ENCODE data around the gene USP7. TPM values are rescaled to one million over a fixed set of nuclear protein-coding genes. Genes with fewer than 3 reads are reported as not detected.
A peak's percentile ranks its signal among the peaks of the same experiment; 100 is the strongest.

Gene USP7
- polyA plus RNA-seq, 1 donor, result 151 TPM

DNA sequence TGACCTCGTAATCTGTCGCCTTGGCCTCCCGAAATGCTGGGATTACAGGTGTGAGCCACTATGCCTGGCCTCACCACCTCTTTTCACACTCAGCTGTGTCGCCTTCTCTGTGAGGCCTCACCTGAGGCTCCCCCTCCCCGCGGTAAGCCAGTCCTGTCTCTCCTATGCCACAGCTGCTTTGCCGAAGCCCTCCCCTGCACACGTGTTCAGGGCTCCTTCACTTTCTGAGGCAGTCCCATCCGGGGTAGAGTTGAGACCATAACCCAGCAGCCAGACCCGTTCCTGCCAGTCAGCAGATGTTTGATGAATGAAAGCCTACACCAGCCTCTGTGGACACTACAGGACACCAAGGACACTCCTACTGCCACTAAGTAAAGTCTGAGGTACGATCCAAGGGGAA, 10.6 kb downstream of the USP7 start:
- DNase-seq, result no peak

GRCh38 chr16:8952281-8952751, 11.4 kb downstream of the USP7 start:
- no peak for DNase-seq

GRCh38 chr16:8951447-8952280, 12.0 kb downstream of the USP7 start:
- DNase-seq, result no peak

- no peak for DNase-seq
Observed at GRCh38 chr16:8950580-8951077, 13.1 kb downstream of the USP7 start.

GRCh38 chr16:8949536-8950418, 13.9 kb downstream of the USP7 start:
- DNase-seq, result no peak

DNA sequence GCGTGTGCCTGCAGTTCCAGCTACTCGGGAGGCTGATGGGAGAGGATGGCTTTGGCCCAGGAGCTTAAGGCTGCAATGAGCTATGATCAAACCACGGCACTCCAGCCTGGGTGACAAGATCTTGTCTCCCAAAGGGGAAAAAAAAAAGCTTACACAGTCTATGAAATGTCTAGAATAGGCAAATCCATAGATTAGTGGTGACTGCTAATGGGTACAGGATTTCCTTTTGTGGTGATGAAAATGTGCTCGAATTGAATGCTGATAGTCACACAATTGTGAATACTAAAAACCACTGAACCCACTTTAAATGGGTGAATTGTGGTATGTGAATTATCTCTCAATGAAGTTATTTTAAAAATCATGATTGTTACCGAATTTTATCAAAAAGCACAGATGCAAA, 14.9 kb downstream of the USP7 start:
- no peak for DNase-seq

GRCh38 chr16:8948069-8948593, 15.6 kb downstream of the USP7 start:
- DNase-seq, result no peak

GRCh38 chr16:8946544-8946943, 17.2 kb downstream of the USP7 start:
- DNase-seq, result no peak

DNA sequence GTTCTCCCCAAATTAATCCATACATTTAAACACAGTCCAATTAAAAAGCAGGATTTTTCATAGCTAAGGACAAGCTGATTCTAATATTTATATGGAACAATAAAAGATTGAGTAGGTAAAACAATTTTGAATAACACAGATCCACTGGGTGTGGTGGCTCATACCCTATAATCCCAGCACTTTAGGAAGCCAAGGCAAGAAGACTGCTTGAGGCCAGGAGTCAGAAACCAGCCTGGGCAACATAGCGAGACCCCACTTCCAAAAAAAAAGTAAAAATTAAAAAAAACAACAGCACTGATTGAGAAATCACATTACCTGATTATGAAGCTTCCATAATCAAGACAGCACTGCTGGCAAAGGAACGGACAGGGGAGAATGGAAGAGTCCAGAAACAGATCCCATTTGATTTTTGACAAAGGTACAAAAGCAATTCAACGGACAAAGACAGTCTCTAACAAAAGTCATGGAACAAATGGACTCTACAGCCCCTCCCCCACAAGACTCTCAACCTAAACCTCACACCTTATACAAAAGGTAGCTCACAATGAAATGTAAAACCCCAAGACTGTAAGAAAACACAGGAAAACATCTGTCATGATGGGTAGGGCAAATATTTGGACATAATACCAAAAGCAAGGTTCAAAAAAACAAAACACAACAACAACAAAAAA, 17.9 kb downstream of the USP7 start:
- DNase-seq, result no peak

DNA sequence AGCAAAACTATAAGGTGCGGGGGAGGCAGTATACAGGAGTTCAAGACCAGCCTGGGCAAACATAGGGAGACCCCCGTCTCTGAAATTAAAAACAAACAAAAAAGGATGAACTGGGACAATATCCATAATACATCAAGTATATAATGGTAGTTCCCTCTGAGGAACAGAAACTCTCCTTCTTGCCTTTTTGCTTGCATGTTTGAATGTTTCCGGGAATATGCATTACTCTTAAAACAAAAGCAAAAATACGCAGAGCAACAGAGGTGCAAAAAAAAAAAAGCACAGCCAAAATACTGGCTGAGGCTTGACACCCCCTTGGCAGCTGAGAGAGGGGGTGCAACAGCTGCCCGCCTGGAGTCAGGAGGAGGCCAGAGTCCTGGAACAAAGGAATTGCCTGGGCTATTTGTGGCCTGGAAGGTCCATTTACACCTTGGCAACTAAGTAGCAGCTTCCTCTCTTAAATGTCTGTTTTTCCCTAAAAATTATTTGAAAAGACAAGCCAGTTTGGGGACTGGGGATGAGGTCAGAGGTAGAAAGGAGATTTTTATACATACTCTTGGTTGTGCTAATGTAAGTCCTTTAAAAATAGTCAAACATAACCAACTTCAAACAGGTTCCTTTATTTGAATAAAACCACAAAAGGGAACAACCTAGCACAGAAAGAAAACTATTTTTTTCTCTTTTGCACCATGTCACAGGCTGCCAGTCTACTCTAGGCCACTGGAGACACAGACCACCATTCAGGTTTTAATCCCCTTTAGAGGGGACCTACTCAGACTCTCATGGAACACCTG, 19.5 kb downstream of the USP7 start:
- DNase-seq, result no peak

GRCh38 chr16:8943001-8943763, 20.5 kb downstream of the USP7 start:
- DNase-seq, result no peak

DNA sequence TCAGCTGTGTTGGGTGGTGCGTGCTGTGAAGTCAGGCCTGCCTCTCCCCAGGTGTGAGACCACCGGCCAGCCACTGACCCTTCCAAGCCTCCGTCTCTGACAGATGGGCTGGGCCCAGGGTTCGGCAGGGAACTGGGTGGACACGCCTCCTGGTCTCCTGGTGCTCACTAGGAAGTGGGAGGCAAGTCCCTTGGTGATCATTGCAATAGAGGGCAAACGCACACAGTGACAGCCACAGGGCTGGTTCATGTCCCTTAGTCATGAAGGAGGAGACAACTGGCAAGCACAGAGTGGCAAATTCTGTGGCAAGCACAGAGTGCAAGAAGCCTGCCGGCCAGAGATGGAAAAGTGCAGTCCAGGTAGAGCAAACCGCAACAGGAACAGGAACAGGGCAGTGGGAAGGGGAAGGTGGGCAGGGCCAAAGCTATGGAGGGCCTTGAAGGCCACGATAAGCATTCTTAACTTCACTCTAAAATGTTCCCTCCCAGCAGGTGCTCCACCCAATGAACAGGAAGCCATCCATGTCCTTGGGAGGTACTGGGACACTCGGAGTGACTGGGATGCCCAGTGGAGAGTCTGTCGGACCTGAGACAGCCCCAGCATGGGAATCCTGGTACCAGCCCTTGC, 21.9 kb downstream of the USP7 start:
- no peak for DNase-seq

DNA sequence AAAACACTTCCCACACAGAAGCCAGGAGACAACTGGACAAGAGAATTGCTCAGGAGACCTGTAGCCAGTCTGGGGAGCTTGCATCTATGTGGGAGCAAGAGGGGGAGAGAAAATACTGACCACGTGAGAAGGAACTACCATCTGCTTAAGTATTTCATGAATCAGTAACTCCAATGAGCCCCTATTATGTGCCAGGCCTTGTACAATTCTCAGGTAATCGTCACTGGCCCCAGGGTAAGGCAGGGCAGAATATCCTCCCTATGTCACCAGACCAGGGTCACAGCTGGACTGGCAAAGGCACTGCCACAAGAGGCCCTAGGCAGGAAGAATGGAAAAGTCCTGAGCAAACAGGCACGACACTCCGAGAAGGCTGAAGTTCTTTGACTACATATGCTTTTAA, 25.9 kb downstream of the USP7 start:
- no peak for DNase-seq

GRCh38 chr16:8936421-8936820, 27.3 kb downstream of the USP7 start:
- no peak for DNase-seq

DNA sequence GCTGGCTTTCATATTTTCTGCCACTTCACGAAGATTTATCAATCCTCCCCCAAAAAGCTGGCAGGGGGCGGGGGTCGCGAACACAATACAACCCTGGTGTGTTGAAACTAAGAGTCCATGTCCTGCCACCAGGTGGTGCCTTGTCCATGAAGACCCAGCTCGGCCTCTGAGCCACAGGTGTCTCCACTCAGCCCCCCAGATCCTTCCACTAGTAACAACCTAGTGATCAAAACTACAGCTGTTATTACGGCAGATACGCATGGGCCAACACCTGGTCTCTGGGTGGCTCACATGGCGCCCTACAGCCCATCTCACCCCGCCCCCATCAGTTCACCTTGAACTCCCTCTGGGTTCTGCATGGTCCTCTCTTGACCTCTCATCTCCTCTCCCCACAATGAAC, 27.7 kb downstream of the USP7 start:
- no peak for DNase-seq

- DNase-seq, result no peak
Observed at GRCh38 chr16:8934601-8935000, 29.1 kb downstream of the USP7 start.

GRCh38 chr16:8931859-8932258, 31.8 kb downstream of the USP7 start:
- DNase-seq, result peak; percentile 77

DNA sequence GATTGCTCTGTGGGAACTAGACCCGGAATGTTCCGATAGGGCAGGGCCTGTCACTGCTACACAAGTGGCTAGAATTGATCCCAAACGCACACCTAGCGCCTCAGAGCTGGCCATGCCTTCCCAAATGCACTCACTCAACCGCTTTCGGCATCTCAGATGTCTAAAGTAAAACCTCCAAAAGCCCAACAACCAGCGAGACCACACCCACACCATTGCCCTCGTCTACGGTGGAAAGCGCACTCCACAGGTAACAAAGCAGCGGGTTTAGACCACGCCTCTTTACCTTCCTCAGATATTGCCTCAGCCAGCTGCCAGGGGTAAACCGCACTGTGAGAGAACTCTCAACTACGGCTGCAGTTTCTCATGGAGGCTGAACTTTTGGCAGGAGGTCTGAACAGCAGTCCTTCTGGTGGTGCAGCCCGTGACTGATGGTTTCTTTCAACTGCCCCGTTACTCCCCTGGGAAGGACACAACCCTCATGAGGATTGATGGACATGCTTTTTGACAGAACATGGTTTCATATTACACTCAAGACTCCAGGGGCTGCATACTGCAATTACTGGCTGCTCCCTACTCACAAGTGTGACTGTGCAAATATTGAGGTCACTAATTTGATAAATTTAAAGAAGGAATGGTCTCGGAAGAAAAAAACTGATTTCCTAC, 34.5 kb downstream of the USP7 start:
- DNase-seq, result no peak

GRCh38 chr16:8928467-8928957, 35.2 kb downstream of the USP7 start:
- DNase-seq, result no peak
